HG03378 (cell line): ENCODE measurements around the gene FBXO39.
"Not testable (repeated sequence)": the region's sequence is repeated elsewhere in the genome, so short reads cannot be mapped to it uniquely, and the experiment has no call there.

Experiments used
- ATAC-seq: cut with Tn5 transposase; IDR thresholded peaks from one replicate; pipeline ENCODE4 v1.9.1; 2021; ENCODE audit warnings: mild to moderate bottlenecking, moderate library complexity; ENCODE audit not compliant: unreplicated experiment

The FBXO39 gene

GRCh38 chr17:6789146-6789545 lies 13.1 kb downstream of the FBXO39 start:
- no peak for ATAC-seq

GRCh38 chr17:6793748-6794493 lies 17.9 kb downstream of the FBXO39 start:
- ATAC-seq: no peak

GRCh38 chr17:6796017-6796886 lies 20.2 kb downstream of the FBXO39 start:
- no peak for ATAC-seq

- no peak for ATAC-seq
Measured at GRCh38 chr17:6796887-6797490, 21.0 kb downstream of the FBXO39 start.

- no peak for ATAC-seq
Measured at GRCh38 chr17:6797718-6798351, 21.8 kb downstream of the FBXO39 start.

- ATAC-seq: no peak
Measured at GRCh38 chr17:6799738-6800137, 23.7 kb downstream of the FBXO39 start.

- no peak for ATAC-seq
Measured at GRCh38 chr17:6800422-6801027, 24.5 kb downstream of the FBXO39 start.

- no peak for ATAC-seq
Measured at GRCh38 chr17:6811510-6811909, 35.5 kb downstream of the FBXO39 start.

- ATAC-seq: no peak
Measured at GRCh38 chr17:6812295-6812694, 36.3 kb downstream of the FBXO39 start.

GRCh38 chr17:6815775-6816174 lies 39.8 kb downstream of the FBXO39 start:
- ATAC-seq: no peak

- not testable (repeated sequence) for ATAC-seq
Measured at GRCh38 chr17:6816368-6816767, 40.4 kb downstream of the FBXO39 start.

GRCh38 chr17:6818938-6819337 lies 42.9 kb downstream of the FBXO39 start:
- ATAC-seq: no peak

GRCh38 chr17:6823011-6823442 lies 47.0 kb downstream of the FBXO39 start:
- no peak for ATAC-seq

GRCh38 chr17:6830383-6830986 lies 54.5 kb downstream of the FBXO39 start:
- no peak for ATAC-seq

- no peak for ATAC-seq
Measured at GRCh38 chr17:6831661-6832263, 55.7 kb downstream of the FBXO39 start, which contains the start of gene TEKT1. TSS of gene TEKT1 (minus strand) at chr17:6831729. CDS start at chr17:6830376, 1,353 bp downstream.
